HG03139 (cell line): ENCODE results near the gene KCNQ5.
"Not testable (repeated sequence)": the region's sequence is repeated elsewhere in the genome, so short reads cannot be mapped to it uniquely, and the experiment has no call there.

ENCODE experiments used
- ATAC-seq: cut with Tn5 transposase; IDR thresholded peaks from one replicate; pipeline ENCODE4 v1.9.1; 2021; ENCODE audit not compliant: unreplicated experiment

KCNQ5 gene

GRCh38 chr6:72944660-72945059, 322.8 kb downstream of the KCNQ5 start:
- ATAC-seq, result no peak

GRCh38 chr6:72946774-72947173, 324.9 kb downstream of the KCNQ5 start:
- ATAC-seq, result no peak

- ATAC-seq, result no peak
Measured at GRCh38 chr6:72947534-72947933, 325.7 kb downstream of the KCNQ5 start.

- ATAC-seq, result no peak
Measured at GRCh38 chr6:72948153-72948552, 326.3 kb downstream of the KCNQ5 start.

- no peak for ATAC-seq
Measured at GRCh38 chr6:72950114-72950860, 328.4 kb downstream of the KCNQ5 start.

GRCh38 chr6:72952808-72953630, 331.2 kb downstream of the KCNQ5 start:
- no peak for ATAC-seq

GRCh38 chr6:72953971-72954381, 332.1 kb downstream of the KCNQ5 start:
- no peak for ATAC-seq

GRCh38 chr6:72954716-72955115, 332.9 kb downstream of the KCNQ5 start:
- ATAC-seq, result no peak

GRCh38 chr6:72955666-72956065, 333.8 kb downstream of the KCNQ5 start:
- ATAC-seq, result no peak

- ATAC-seq, result no peak
Measured at GRCh38 chr6:72956272-72956671, 334.4 kb downstream of the KCNQ5 start.

- no peak for ATAC-seq
Measured at GRCh38 chr6:72959821-72960220, 338.0 kb downstream of the KCNQ5 start.

GRCh38 chr6:72963946-72964345, 342.1 kb downstream of the KCNQ5 start:
- ATAC-seq, result no peak

- ATAC-seq, result no peak
Measured at GRCh38 chr6:72966628-72967280, 344.9 kb downstream of the KCNQ5 start.

GRCh38 chr6:72967329-72967728, 345.5 kb downstream of the KCNQ5 start:
- no peak for ATAC-seq

GRCh38 chr6:72968704-72969103, 346.8 kb downstream of the KCNQ5 start:
- ATAC-seq, result no peak

GRCh38 chr6:72969666-72970065, 347.8 kb downstream of the KCNQ5 start:
- ATAC-seq, result no peak

GRCh38 chr6:72972579-72972978, 350.7 kb downstream of the KCNQ5 start:
- ATAC-seq, result no peak

GRCh38 chr6:72974276-72974675, 352.4 kb downstream of the KCNQ5 start:
- no peak for ATAC-seq

- ATAC-seq, result no peak
Measured at GRCh38 chr6:72975352-72975752, 353.5 kb downstream of the KCNQ5 start.

- ATAC-seq, result no peak
Measured at GRCh38 chr6:72976484-72976883, 354.6 kb downstream of the KCNQ5 start.

- ATAC-seq, result peak; percentile 96
Measured at GRCh38 chr6:72977114-72977513, 355.2 kb downstream of the KCNQ5 start.

- not testable (repeated sequence) for ATAC-seq
Measured at GRCh38 chr6:72978808-72979207, 356.9 kb downstream of the KCNQ5 start.
